Mesodermal cell (in vitro differentiated cells): ENCODE results near the gene UGT1A7.

Experiments
- H3K27ac ChIP-seq: 2 replicates; pipeline ENCODE4 v1.7.0; 2013; ENCODE audit warnings: mild to moderate bottlenecking, low read depth, low read length, moderate library complexity; ENCODE audit not compliant: severe bottlenecking
- H3K36me3 ChIP-seq: 2 replicates; pipeline ENCODE4 v1.7.1; 2013; ENCODE audit warnings: mild to moderate bottlenecking, low read length, moderate library complexity; ENCODE audit not compliant: control insufficient read depth, insufficient read depth
- H3K4me1 ChIP-seq: one replicate; pipeline ENCODE4 v1.7.1; 2013; ENCODE audit warnings: mild to moderate bottlenecking, low read length; ENCODE audit not compliant: insufficient read depth, control insufficient read depth, poor library complexity, severe bottlenecking
- H3K4me3 ChIP-seq: 2 replicates; pipeline ENCODE4 v1.7.0; 2013; ENCODE audit warnings: low read length, control low read depth, mild to moderate bottlenecking; ENCODE audit not compliant: insufficient read depth, poor library complexity, severe bottlenecking; ENCODE audit errors: extremely low read depth
- H3K9me3 ChIP-seq: 2 replicates; pipeline ENCODE4 v1.7.1; 2013; ENCODE audit warnings: mild to moderate bottlenecking, low read length, moderate library complexity; ENCODE audit not compliant: control insufficient read depth
- WGBS, 2 experiments: methylation state at CpG; one replicate each; pipeline ENCODE4 v1.1.5; 2013; ENCODE audit warnings: missing lambda C conversion rate in 2 of 2; ENCODE audit not compliant: insufficient coverage in 2 of 2; 5-methylcytosine and 5-hydroxymethylcytosine counted together

Gene UGT1A7

GRCh38 chr2:233810385-233810784, 128.7 kb downstream of the UGT1A7 start:
- H3K27ac ChIP-seq: no peak overlapping the region
- no peaks in the 10 kb centered on the region for H3K4me1 ChIP-seq
- no peak overlapping the region for H3K4me3 ChIP-seq
- 80 to 83% methylated on average over 5 to 6 of the region's 6 CpGs for WGBS, 2 experiments
- no peaks in the 10 kb centered on the region for H3K9me3 ChIP-seq
- H3K36me3 ChIP-seq: no peaks in the 10 kb centered on the region

- no peaks in the 10 kb centered on the region for H3K36me3 ChIP-seq
- WGBS, 2 experiments: 77 to 92% methylated on average over 2 of the region's 4 CpGs
- no peak overlapping the region for H3K27ac ChIP-seq
- no peaks in the 10 kb centered on the region for H3K9me3 ChIP-seq
- H3K4me3 ChIP-seq: no peak overlapping the region
- H3K4me1 ChIP-seq: no peaks in the 10 kb centered on the region
Measured at GRCh38 chr2:233811087-233811486, 129.4 kb downstream of the UGT1A7 start.

DNA sequence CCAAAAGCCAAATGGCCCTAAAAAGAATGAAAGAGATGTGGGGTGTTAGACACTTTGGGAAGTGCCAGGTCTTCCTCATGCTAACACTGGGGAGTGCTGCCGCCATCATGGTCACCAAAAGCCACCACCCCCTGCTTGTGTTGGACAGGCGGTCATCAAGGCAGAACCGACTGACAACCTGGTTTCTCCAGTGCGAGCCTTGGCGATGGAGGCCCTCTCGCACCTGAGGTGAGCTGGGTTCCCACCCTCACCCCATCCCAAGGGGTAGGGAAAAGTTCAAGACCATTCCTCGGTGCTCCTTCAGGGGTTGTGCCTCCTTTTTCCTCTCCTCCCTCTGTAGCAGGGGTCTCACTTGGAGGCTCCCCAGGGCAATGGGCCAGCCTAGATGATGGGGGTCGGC, 130.0 kb downstream of the UGT1A7 start:
- no peak overlapping the region for H3K4me3 ChIP-seq
- no peaks in the 10 kb centered on the region for H3K4me1 ChIP-seq
- no peaks in the 10 kb centered on the region for H3K9me3 ChIP-seq
- no peak overlapping the region for H3K27ac ChIP-seq
- 92 to 95% methylated on average over 2 to 4 of the region's 8 CpGs for WGBS, 2 experiments
- H3K36me3 ChIP-seq: no peaks in the 10 kb centered on the region

- H3K9me3 ChIP-seq: no peaks in the 10 kb centered on the region
- H3K4me3 ChIP-seq: no peak overlapping the region
- H3K27ac ChIP-seq: no peak overlapping the region
- WGBS, 2 experiments: 78 to 93% methylated on average over 2 of the region's 3 CpGs
- no peaks in the 10 kb centered on the region for H3K4me1 ChIP-seq
- H3K36me3 ChIP-seq: no peaks in the 10 kb centered on the region
Measured at GRCh38 chr2:233813236-233814055, 131.7 kb downstream of the UGT1A7 start.

GRCh38 chr2:233814056-233814835, 132.5 kb downstream of the UGT1A7 start:
- Histone ChIP-seq H3K9me3 (no peaks in the 10 kb centered on the region), H3K4me3 (no peak overlapping the region), H3K27ac (no peak overlapping the region), H3K36me3 (no peaks in the 10 kb centered on the region), H3K4me1 (no peaks in the 10 kb centered on the region)
- WGBS, 2 experiments: 79 to 100% methylated on average over 1 to 2 of the region's 2 CpGs

DNA sequence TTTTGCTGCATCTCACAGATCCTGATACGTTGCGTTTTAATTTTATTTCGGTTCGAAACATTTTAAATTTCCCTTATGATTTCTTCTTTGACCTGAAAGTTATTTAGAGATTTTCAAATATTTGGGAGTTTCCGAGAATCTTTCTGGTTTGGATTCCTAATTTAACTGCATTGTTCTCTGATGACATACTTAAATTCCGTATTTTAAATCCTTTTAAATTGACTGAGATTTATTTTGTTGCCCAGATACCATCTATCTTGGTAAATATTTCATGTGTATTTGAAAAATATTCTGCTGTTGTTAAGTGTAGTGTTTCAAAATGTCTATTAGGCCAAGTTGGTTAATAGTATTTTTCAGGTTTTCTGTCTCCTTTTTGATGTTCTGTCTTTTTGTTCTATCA, 134.2 kb downstream of the UGT1A7 start:
- H3K27ac ChIP-seq: no peak overlapping the region
- H3K9me3 ChIP-seq: no peaks in the 10 kb centered on the region
- WGBS, 2 experiments: 100% methylated on average over 1 of the region's 6 CpGs; no CpG with 5 or more reads in 1 of the 2 experiments
- no peaks in the 10 kb centered on the region for H3K36me3 ChIP-seq
- no peaks in the 10 kb centered on the region for H3K4me1 ChIP-seq
- no peak overlapping the region for H3K4me3 ChIP-seq

GRCh38 chr2:233816334-233816733, 134.6 kb downstream of the UGT1A7 start:
- H3K9me3 ChIP-seq: no peaks in the 10 kb centered on the region
- H3K4me1 ChIP-seq: no peaks in the 10 kb centered on the region
- H3K27ac ChIP-seq: no peak overlapping the region
- H3K36me3 ChIP-seq: no peaks in the 10 kb centered on the region
- WGBS, 2 experiments: 86 to 88% methylated on average over 1 of the region's 2 CpGs
- no peak overlapping the region for H3K4me3 ChIP-seq

DNA sequence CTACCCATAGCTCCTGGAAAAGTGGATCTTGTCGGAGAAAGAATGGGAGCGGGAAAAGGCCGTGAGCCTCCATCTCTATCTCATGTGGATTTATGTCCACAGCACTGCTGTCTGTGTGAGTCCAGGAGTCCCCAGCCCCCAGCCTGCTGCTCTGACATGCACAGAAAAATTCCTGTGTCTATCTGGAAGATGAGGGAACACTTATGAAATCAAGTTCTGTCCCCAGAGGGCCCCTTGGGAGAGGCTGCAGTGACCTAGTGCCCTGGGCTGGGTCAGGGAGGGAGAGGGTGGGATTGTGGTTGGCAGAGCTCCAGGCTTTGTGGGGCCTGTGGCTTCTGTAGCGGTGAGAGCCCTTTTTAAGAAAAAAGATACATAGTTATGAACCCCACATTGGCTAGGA, 135.1 kb downstream of the UGT1A7 start:
- Histone ChIP-seq H3K4me1 (no peaks in the 10 kb centered on the region), H3K4me3 (no peak overlapping the region), H3K27ac (no peak overlapping the region), H3K36me3 (no peaks in the 10 kb centered on the region), H3K9me3 (no peaks in the 10 kb centered on the region)
- WGBS, 2 experiments: 100% methylated on average over 3 of the region's 4 CpGs; no CpG with 5 or more reads in 1 of the 2 experiments

DNA sequence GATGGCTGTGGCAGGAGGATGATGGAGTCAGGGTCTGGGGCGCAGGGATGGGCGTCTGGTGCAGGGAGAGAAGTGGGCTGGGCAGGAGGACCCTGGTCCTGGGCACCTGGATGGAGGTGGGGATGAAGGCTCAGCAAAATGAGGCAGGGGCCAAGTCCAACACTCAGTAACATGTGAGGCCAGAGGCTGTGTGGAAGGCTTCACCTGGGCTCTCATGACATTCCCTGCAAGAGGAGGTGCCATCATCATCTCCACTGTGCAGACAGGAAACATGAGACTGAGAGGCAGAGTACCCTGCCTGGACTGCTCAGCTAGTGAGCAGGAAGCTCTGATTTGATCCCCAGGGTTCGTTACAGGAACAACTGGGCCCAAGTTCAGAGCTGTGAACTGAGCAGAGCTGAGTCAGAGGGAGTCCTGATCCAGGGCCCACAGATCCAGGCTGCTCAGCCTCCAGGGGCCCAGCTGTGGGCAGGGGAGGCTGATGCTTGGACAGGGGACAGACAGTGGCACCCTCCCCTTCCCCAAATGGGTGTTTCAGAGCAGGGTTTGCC, 135.7 kb downstream of the UGT1A7 start:
- H3K27ac ChIP-seq: no peak overlapping the region
- no peaks in the 10 kb centered on the region for H3K4me1 ChIP-seq
- H3K36me3 ChIP-seq: no peaks in the 10 kb centered on the region
- H3K4me3 ChIP-seq: no peak overlapping the region
- whole genome bisulfite sequencing, 2 experiments: 83 to 90% methylated on average over 3 of the region's 3 CpGs
- no peaks in the 10 kb centered on the region for H3K9me3 ChIP-seq

DNA sequence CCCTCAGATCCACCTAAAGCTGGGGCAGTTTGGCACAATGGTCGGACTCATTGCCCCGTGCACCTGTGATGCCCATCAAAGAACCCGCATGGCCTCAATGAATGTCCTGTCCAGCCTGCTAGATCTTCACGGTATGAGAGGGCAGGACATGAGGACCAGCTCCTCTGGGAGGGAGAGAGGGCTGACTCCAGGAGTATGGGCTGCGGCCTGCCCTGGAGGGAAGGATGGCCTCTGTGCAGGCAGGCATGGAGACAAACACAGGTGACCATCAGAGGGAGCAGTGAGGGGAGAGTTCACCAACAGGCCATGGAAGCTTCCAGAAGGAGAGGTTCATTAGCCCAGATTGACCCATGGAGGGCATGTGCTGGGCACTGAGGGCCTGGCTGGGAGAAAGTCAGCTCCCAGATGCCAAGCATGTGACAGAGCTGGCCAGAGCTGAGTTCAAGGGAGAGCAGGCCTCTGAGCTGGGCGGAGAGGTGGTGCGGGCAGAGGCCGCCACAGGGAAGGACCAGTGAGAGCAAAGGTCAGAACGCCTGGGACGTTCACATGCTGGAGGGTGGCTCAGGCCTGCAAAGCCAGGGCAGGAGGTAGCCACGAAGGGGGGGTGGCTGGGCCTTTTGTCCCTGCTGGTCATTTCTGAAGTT, 136.4 kb downstream of the UGT1A7 start:
- 90 to 91% methylated on average over 11 of the region's 11 CpGs for WGBS, 2 experiments
- no peaks in the 10 kb centered on the region for H3K9me3 ChIP-seq
- no peak overlapping the region for H3K27ac ChIP-seq
- no peaks in the 10 kb centered on the region for H3K4me1 ChIP-seq
- H3K36me3 ChIP-seq: no peaks in the 10 kb centered on the region
- H3K4me3 ChIP-seq: no peak overlapping the region
